GM12891 (cell line): ENCODE measurements around the gene NDUFB3. TPM values are rescaled to one million over a fixed set of nuclear protein-coding genes. Genes with fewer than 3 reads are reported as not detected.
"Not testable (repeated sequence)": the region's sequence is repeated elsewhere in the genome, so short reads cannot be mapped to it uniquely, and the experiment has no call there.

Experiments
- DNase-seq: peaks from one replicate; pipeline ENCODE4 v3.0.0; 2011; ENCODE audit warnings: low spot score; ENCODE audit not compliant: insufficient read length
- FAIRE-seq: peaks from 2 replicates; lab custom pipeline; 2011; peaks lifted over from hg19 to GRCh38; lab: Jason Lieb, UNC
- PAX5 ChIP-seq: IDR thresholded peaks from 2 replicates; pipeline ENCODE4 v1.6.1; 2011; ENCODE audit warnings: low read length, moderate library complexity, mild to moderate bottlenecking; ENCODE audit not compliant: insufficient read depth, severe bottlenecking
- POLR2A ChIP-seq: IDR thresholded peaks from 2 replicates; pipeline ENCODE4 v1.6.1; 2011; ENCODE audit warnings: low read depth, low read length, control low read depth
- POLR2AphosphoS5 ChIP-seq: IDR thresholded peaks from 2 replicates; pipeline ENCODE4 v1.6.1; 2011; ENCODE audit warnings: low read depth, low read length, control low read depth
- POU2F2 ChIP-seq: IDR thresholded peaks from 2 replicates; pipeline ENCODE4 v1.6.1; 2011; ENCODE audit warnings: low read depth, mild to moderate bottlenecking, control low read depth, low read length, moderate library complexity
- SPI1 ChIP-seq: IDR thresholded peaks from 2 replicates; pipeline ENCODE4 v1.6.1; 2011; ENCODE audit warnings: low read depth, low read length, control low read depth
- TAF1 ChIP-seq: IDR thresholded peaks from 2 replicates; pipeline ENCODE4 v1.6.1; 2011; ENCODE audit warnings: low read depth, low read length, control low read depth
- polyA plus RNA-seq: library from polyadenylated mRNA; unstranded; fragments of >200 nt; gene quantifications from one replicate; pipeline ENCODE4 v1.2.1, GENCODE V29; 2012; ENCODE audit warnings: low read depth, missing spikeins, inconsistent platforms; ENCODE audit not compliant: missing spikeins

The NDUFB3 gene
- 149 TPM for polyA plus RNA-seq

DNA sequence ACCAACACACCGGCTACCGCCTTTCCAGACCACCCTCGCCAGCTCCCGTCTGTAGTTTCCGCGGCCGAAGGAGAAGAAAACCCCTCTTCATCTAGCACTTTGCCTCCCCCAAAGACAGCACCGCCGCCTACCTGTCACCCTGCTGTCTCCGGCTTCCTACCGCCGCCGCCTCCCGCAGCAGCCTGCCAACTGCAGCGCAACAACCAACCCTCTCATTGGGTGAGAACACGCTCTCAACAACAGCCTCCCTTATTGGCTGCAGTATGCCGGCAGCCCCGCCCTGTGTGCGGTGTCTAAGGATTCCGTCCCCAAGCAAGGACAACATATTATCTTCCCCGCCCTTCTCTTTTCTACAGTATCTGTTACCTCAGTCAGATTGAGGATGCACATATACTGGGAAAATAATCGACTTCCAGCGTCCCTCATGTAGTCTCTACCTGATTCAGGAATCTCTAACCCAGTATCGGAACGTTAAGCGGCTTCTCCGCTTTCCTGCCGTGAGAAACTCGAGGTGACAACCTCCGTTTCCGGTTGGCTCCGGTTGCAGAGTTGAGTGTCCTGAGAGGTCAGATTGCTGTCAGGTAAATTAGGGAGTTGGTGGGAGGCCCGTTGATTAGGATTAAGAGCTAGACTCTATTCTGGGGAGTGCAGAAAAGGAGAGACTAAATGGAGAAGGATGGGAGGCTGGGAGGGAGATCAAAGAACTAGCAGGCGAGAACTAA is at the start of gene NDUFB3, which contains the start of gene HYCC2:
Gene NDUFB3 (plus strand): TSS at position 523 of the 722 bp plus-strand sequence. CDS start 6,882 bp downstream, outside the sequence.
Gene HYCC2 (minus strand): TSS at position 193 of the 722 bp plus-strand sequence. CDS start 47,662 bp downstream, outside the sequence.
- TF ChIP-seq POLR2A (peak; percentile 84), SPI1 (no peak), TAF1 (peak; percentile 95), PAX5 (no peak), POLR2AphosphoS5 (peak; percentile 79), POU2F2 (peak; percentile 67; the same call in 1 of the 2 replicates)
- FAIRE-seq (peak; percentile 100), DNase-seq (peak; percentile 74)

- FAIRE-seq (peak; percentile 35), DNase-seq (no peak)
- TF ChIP-seq SPI1 = no peak
- no peak for TF ChIP-seq POU2F2
- TF ChIP-seq TAF1 = no peak
- no peak for TF ChIP-seq POLR2AphosphoS5
- no peak for TF ChIP-seq PAX5
- TF ChIP-seq POLR2A = no peak
Observed at GRCh38 chr2:201024518-201024917, 47.3 kb upstream of the NDUFB3 start.

DNA sequence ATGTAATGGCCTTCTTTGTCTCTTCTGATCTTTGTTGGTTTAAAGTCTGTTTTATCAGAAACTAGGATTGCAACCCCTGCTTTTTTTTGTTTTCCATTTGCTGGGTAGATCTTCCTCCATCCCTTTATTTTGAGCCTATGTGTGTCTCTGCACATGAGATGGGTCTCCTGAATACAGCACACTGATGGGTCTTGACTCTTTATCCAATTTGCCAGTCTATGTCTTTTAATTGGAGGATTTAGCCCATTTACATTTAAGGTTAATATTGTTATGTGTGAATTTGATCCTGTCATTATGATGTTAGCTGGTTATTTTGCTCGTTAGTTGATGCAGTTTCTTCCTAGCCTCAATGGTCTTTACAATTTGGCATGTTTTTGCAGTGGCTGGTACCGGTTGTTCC is 37.4 kb upstream of the NDUFB3 start:
- DNase-seq, FAIRE-seq: not testable (repeated sequence)

- not testable (repeated sequence) for FAIRE-seq, DNase-seq
Observed at GRCh38 chr2:201038361-201038760, 33.4 kb upstream of the NDUFB3 start.

- DNase-seq = no peak
- TF ChIP-seq POU2F2 (no peak), TAF1 (no peak), POLR2AphosphoS5 (no peak)
- no peak for FAIRE-seq
Observed at GRCh38 chr2:201038855-201039254, 32.9 kb upstream of the NDUFB3 start.

DNA sequence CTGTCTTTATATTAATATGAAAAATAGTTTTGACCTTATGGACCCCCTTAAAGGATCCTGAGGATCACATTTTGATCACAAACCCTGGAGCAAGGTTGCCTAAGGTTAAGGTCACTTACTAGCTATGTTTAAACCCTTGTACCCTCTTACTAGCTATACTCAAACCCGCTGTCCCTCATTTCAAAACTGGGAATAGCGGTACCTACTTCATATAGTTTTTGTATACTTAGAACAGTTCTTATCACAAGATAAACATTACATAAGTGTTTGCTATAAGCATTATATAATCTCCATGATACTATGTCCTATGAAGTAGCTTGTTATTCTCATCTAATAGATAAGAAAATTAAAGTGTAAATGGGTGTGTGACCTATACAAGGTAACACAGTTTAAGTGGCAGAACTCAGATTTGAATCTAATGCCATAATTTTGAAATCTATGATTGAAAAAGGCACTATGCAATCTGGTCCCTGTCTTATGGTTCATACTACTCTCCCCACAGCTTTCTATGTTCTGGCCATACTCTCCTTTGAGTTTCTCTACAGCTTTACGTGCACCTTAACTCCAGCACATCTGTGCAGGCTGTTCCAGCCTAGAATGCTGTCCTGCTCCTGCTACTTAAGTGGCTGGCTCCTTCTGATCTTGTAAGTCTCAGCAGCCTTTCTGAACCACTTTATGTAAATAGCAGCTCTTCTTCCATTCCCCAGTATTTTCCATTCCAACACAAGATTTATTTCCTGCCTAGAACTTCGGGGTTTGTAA is 30.8 kb upstream of the NDUFB3 start:
- no peak for FAIRE-seq
- TF ChIP-seq TAF1 (no peak), POLR2AphosphoS5 (no peak), SPI1 (no peak), PAX5 (no peak), POU2F2 (no peak)
- DNase-seq = no peak

DNA sequence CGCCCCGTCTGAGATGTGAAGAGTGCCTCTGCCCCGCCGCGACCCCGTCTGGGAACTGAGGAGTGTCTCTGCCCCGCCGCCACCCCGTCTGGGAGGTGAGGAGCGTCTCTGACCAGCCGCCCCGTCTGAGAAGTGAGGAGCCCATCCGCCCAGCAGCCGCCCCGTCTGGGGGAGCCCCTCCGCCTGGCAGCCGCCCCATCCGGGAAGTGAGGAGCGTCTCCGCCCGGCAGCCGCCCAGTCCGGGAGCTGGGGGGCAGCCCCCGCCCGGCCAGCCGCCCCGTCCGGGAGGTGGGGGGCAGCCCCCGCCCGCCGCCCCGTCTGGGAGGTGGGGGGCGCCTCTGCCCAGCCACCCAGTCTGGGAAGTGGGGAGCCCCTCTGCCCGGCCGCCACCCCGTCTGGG is 29.4 kb upstream of the NDUFB3 start:
- FAIRE-seq, DNase-seq: not testable (repeated sequence)

DNA sequence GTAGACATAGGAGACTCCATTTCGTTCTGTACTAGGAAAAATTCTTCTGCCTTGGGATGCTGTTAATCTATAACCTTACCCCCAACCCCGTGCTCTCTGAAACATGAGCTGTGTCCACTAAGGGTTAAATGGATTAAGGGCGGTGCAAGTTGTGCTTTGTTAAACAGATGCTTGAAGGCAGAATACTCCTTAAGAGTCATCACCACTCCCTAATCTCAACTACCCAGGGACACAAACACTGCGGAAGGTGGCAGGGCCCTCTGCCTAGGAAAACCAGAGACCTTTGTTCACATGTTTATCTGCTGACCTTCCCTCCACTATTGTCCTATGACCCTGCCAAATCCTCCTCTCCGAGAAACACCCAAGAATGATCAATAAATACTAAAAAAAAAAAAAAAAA is 28.8 kb upstream of the NDUFB3 start:
- DNase-seq, FAIRE-seq: not testable (repeated sequence)

DNA sequence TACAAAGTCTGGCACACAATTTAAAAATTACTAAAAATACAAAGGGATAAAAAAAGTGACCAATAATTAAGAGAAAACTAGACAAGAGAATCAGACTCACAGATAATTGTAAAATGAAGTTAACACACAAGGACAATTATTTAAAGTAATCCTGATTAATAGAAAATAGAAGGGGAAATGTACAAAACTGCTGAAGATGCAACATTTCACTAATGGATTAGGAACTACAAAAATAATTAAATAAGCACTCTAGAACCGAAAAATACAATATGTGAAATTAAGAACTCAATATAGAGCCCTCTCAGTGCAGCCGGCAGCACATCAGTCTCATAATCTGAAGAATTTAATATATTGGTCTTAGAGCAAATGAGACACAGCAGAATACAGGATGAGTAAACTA is 24.9 kb upstream of the NDUFB3 start:
- FAIRE-seq = no peak
- TF ChIP-seq SPI1 (no peak), TAF1 (no peak), PAX5 (no peak), POLR2A (no peak), POU2F2 (no peak), POLR2AphosphoS5 (no peak)
- no peak for DNase-seq

- DNase-seq (no peak), FAIRE-seq (no peak)
- TF ChIP-seq TAF1 = no peak
- no peak for TF ChIP-seq POLR2AphosphoS5
- no peak for TF ChIP-seq SPI1
- no peak for TF ChIP-seq PAX5
- TF ChIP-seq POU2F2 = no peak
- TF ChIP-seq POLR2A = no peak
Observed at GRCh38 chr2:201049455-201049854, 22.3 kb upstream of the NDUFB3 start.

DNA sequence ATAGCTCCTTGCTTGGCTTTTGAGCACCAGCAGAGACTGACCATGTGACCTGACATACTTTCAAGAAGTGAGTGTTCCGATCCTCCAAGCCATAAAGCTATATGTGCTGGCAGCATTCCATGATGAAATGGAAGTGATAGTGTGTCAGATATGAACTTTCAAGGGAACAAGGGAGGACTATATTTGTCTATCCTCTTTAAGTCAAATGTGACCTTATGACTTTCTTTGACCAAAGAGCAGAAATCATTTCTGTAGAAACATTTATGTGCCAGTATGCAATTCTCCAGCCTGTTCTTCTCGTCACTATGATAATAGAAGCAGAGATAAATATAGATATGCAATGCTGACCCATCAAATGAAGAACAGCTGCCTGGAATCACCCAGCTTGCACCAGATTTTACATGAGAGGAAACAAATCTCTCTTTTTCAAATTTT is 14.7 kb upstream of the NDUFB3 start:
- DNase-seq (no peak), FAIRE-seq (no peak)
- TF ChIP-seq POLR2A = no peak
- no peak for TF ChIP-seq PAX5
- no peak for TF ChIP-seq POLR2AphosphoS5
- no peak for TF ChIP-seq POU2F2
- no peak for TF ChIP-seq TAF1
- TF ChIP-seq SPI1 = no peak
